ENCODE data around the gene WIF1.

GRCh38 chr12:65025136-65025535 is 96.0 kb downstream of the WIF1 start:
- TF ChIP-seq CTCF (IDR thresholded peaks at IDR 0.05; ENCODE audit: low read depth, low read length, poor library complexity, severe bottlenecking) (no peak), EZH2phosphoT487 (IDR thresholded peaks at IDR 0.05; ENCODE audit: borderline replicate concordance, low read length) (no peak)

Data from DOHH2 (cell line).